HPDE6-E6E7 (cell line): ENCODE measurements around the gene C1orf185.
"Not testable (repeated sequence)": the region's sequence is repeated elsewhere in the genome, so short reads cannot be mapped to it uniquely, and the experiment has no call there.

ENCODE experiments used
- DNase-seq: peaks from one replicate; pipeline ENCODE4 v3.0.0; 2011; ENCODE audit warnings: missing footprints; ENCODE audit errors: extremely low spot score

Gene C1orf185

DNA sequence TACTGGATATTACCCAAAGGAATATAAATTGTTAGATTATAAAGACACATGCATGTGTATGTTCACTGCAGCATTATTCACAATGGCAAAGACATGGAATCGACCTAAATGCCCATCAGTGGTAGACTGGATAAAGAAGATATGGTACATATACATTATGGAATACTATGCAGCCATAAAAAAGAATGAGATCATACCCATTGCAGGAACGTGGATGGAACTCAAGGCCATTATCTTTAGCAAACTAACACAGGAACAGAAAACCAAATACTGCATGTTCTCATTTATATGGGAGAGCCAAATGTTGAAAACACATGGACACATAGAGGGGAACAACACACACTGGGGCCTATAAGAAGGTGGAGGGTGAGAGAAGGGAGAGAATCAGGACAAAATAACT is 35.7 kb downstream of the C1orf185 start:
- not testable (repeated sequence) for DNase-seq

DNA sequence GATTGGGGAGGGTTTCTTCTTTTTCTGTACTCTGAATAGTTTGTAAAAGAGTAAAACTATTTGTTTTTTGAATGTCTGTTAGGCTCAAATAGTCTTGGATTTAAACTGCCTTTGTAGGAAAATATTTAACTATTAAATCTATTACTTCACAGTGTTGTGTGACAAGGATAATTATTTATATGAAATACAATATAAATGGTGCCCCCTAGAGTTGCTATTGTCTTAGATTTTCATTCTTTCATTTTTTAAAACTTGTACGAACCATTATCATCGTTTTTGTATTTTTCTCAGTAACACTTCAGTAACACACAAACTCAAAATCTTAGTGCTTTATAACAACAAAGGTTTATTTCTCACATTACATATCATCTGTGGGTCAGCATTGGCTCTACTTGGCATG is 37.4 kb downstream of the C1orf185 start:
- DNase-seq: no peak

DNA sequence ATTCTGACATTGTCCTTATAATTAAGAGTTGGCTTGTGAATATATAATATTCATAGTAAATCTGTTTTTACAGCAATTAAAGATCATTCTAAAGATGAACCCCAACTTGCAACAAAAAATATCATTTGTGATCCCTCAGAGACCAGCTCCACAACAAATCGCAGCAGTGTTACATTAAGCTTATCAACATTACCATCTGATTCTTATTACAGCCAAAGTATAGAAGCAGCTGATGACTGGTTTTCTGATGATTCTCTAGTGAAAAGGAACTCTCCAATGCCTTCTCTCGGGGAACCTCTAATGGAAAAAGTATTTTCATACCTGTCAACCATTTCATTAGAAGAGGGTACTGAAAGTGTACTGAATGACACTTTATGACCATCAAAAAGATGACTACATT is 45.4 kb downstream of the C1orf185 start:
- no peak for DNase-seq

DNA sequence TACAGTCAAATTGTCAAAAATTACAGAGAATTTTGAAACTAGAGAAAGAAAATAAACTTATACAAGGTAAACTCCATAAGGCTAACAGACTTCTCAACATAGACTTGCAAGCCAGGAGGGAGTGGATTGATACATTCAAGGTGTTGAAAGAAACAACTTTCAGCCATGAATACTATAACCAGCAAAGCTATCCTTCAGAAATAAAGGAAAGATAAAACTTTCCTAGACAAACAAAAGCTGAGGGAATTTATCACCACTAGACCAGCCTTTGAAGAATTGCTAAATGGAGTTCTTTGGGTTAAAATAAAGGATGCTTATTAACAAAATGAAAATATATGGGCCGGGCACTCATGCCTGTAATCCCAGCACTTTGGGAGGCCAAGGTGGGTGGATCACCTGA is 52.7 kb downstream of the C1orf185 start:
- no peak for DNase-seq

DNA sequence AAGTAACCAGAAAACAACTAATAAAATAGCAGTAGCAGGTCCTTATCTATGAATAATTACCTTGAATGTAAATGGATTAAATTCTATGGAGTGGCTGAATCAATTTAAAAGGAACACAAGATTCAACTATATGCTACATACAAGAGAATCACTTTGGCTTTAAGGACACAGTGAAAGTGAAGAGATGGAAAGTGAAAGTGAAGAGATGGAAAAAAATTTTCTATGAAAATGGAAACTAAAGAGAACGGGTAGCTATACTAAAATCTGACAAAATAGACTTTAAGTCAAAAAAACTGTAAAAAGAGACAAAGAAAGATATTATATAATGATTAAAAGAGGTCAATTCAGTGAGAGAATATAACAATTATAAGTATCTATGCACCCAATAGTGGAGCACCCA is 54.7 kb downstream of the C1orf185 start:
- no peak for DNase-seq

DNA sequence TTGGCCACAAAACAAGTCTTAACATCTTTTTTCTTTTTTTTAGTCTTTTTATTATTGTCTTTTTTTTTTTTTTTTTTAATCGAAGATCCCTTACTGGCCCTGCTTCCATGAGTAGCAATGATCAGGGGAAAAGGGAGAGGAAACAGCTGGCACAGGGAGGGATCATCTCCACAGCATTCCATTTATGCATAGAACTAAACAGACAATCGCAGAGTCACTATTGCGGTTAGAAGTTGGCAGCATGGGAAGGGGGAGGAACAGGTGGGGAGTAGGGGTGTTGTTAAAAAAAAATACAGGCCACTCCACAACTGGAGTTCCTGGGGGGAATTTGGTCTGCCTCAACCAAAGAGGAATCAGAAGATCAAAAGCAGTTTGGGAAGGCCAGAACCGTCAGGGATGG is 55.4 kb downstream of the C1orf185 start:
- no peak for DNase-seq

DNA sequence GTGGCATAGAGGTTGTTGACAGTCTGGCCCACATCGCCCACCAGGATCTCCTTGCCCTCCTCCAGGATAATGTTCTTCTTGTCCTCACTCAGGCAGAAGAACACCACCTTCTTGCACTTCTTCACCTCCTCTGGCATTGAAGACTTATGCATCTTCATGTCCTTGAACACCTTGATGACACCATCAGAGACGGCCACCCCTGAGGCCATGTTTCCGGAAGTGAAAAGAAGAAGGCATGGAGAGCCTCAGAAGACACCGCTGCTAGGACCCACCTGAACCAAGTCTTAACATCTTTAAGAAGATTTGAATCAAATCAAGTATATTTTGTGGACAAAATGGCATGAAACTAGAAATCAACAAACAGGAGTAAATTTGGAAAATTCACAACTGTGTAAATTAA is 56.2 kb downstream of the C1orf185 start:
- no peak for DNase-seq

DNA sequence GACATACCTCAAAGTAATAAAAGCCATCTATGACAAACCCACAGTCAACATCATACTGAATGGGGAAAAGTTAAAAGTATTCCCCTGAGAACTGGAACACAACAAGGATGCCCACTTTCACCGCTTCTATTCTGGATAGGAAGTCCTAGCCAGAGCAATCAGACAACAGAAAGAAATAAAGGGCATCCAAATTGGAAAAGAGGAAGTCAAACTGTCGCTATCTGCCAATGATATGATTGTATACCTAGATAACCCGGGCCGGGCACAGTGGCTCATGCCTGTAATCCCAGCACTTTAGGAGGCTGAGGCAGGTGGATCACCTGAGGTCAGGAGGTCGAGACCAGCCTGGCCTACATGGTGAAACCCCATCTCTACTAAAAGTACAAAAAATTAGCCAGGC is 60.5 kb downstream of the C1orf185 start:
- DNase-seq: not testable (repeated sequence)

DNA sequence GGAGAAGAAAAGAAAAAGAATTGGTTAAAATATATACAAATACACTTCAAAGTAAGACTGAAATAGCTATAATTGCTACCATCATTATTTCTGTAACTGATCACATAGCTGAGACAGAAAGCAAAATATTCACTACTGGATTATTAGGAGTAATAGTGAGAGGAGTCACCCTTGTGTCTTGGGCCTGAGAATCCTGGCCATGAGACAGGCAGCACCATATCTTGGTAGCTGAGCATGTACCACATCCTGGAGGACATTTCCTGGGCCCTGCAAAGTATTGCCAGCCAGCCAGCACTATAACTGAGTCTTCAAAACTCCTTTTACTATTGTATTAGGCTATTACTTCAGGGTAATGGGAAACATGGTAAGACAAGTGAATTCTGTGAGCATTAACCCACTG is 63.5 kb downstream of the C1orf185 start:
- DNase-seq: no peak

DNA sequence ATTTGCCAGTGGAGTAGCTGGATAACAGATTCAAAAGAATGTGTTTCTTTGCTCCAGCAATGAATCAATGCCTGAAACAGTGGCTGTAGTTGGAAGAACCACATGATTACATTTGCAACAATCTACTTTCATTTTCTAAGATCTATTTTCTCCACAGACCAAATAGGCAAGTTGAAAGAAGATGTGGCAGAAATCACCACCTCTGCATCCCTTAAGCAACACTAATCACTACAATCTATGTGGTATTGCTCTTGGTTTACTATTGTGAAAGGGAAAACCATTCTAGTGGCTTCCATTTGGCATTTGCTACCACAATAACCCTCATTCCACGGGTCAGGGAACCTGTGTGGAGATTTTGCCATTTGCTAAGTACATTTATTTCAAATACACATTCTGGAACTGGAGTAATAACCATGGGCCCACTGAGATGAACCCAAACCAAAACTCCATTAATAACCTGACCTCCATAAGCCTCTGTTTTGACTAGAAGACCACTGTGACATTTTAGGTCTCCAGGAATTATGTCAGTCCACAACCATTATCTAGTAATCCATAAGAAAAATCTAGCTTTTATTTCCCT is 66.3 kb downstream of the C1orf185 start:
- DNase-seq: no peak

DNA sequence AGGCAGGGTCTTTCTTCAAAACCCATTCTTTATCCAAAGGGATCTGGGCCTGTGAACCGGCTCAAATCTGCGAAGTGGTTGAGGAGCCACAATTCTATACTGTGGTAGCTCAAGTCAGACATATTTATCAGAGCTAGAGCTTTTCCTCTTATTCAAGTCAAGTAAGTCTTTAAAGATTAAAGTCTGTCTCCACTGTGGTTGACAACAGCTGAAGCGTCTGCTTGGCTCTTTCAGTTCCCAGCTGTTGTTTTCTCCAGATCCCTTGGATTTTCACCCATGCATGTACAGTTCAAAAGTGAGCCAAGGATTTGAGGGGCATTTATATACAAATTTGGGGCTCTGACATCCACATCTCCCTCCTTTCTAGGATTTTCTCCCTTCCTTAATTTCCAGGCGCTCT is 66.9 kb downstream of the C1orf185 start:
- DNase-seq: no peak

DNA sequence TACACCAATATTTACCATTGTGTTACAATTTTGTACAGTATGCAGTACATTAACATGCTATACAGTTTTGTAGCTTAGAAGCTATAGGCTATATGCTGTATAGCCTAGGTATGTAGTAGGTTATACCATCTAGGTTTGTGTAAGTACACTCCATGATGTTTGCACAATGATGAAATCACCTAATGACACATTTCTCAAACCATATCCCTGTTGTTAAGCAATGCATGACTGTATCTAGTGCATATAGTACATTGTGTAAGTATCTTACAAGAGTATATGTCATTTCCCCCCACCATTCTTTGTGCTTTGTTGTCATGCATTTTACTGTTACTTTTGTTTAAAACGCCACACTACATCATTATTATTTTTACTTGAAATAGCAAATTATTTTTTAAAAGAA is 68.3 kb downstream of the C1orf185 start:
- DNase-seq: peak; percentile 48

DNA sequence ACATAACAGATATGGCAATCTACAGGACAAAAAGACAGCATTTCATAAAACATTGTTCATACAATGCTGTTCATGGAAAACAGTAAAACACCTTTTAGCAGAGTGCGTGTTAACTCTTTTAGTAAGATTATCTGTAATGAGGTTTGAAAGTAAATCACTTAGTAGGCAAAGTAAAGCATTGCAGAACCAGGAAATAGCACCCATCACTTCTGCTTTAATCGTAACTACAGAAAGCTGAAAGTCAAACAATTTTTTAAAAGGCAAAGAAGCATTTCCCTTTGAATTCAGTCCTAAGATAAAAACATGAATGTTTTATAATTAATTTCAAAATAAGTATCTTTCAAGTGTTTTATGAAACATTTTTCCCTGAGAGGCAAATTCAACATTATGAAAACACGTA is 70.8 kb downstream of the C1orf185 start:
- no peak for DNase-seq

DNA sequence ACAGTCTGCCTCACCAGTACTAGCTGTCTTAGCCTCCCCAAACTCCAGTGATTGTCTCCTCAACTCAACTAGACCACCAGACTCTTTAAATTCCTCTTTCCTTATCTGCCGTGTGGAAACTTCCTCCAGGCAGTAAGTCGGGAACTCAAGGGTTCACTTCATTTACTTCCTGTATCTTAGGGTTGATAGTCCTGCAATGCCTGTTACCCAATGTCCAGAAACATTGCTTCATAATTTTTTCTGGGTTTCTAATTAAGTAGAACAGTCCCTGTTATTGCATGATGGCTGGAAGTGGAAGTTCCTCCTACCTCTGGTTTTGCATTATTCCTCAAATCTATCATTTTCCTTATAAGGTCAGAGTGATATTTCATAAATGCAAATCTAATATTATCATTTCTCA is 73.2 kb downstream of the C1orf185 start:
- no peak for DNase-seq

DNA sequence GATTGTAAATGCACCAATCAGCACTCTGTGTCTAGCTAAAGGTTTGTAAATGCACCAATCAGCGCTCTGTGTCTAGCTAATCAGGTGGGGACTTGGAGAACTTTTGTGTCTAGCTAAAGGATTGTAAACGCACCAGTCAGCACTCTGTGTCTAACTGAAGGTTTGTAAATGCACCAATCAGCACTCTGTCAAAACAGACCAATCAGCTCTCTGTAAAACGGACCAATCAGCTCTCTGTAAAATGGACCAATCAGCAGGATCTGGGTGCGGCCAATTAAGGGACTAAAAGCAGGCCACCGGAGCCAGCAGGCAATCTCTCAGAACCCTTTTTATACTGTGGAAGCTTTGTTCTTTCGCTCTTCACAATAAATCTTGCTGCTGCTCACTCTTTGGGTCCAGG is 76.0 kb downstream of the C1orf185 start:
- DNase-seq: not testable (repeated sequence)

DNA sequence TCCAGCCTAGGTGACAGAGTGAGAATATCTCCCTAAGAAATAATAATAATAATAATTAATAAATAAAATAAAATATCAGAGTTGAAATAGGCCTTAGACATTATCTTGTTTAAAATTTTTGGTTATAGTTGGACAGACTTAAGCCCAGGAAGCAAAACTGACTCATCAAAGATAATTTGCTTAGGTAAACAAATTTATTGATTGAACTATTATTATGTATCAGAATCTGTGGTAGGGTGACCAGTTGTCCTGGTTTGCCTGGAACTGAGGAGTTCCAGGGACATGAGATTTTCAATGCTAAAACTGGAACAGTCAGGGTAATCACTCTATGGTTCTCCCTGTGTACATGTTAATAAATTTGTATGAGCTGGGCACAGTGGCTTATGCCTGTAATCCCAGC is 86.2 kb downstream of the C1orf185 start:
- no peak for DNase-seq

DNA sequence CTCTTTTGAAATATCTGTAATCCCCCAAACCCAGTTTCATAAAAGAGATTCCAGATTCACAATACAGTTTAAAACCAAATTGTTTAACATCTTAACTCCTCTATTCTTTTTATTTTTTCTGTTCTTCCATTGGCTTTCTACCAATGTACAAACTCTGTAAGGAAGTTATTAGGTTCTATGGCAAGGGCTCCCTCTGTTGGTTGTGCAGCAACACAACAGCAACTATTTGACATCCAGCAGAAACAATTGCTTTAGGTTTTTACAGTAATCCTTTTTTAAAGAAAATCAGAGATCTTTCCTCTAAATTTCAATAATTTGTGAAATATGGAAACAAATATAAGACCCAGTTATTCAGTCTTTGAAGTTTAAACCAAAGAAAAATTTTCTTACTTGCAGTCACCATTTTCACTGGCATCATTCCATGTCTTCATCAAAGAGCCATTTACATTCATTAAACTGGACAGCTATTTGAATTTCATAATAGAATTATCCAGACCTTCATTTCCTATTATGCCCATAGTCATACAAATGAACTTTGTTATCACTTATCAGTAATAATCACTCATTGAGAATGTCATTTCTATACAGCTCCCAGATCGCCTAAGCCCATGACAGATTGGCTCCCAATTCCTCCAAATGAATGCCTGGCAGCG is 87.5 kb downstream of the C1orf185 start:
- peak; percentile 54 for DNase-seq

DNA sequence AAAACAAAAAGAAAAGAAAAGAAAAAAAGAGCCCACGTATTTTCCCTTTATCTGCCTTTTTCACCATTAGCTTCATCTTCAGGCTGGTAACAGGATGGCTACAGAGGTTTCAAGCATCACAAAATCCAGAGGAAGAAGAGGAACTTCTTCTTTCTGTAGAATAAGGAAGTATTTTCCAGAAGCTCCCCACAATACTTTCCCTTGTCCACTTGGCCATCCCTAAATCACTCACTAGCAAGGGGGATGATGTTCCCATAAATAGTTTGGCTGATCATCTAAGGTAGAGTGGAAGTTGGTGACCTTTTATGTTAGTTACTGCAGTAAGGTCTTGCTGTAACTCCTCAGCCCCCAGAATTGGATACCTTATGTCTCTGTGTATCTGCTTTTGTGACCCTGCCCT is 88.9 kb downstream of the C1orf185 start:
- DNase-seq: no peak

DNA sequence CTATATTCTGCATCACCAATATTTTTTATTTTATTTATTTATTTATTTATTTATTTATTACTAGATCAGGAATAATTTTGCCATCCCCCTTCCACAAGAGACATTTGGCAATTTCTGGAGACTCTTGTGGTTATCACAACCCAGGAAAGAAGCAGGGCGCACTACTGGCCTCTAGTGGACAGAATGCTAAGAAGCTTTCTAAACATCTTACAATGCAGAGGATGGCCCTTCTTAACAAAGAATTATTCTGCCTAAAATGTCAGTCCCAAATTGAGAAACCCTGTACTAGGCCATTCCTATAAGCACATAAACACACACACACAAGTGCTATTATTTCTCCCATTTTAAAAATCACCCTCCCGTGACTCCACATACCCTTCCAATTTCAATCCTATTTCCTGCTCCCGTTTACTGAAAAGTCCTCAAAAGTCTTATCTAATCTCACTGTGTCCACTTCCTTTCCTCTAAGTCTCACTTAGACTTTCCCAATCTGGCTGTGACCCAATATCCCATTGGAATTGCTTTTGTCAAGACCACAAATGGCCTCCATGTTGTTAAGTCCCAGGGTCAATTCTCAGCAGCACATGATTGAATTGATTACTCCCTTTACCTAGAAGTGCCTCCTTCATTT is 90.3 kb downstream of the C1orf185 start:
- DNase-seq: peak; percentile 38

DNA sequence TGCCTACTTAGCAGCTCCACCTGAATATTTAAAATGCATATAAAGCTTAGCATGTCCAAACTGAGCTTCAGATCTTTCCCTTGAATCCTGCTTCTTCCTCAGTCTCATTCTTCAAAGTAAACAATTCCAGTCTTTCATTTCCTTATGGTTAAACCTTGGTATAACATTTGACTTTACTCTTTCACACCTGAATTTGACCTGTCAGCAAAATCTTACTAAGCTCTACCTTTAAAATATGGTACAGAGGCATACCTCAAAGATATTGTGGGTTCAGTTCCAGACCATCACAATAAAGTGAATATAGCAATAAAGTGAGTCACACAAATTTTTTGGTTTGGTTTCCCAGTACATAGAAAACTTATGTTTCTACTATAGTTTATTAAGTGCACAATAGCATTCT is 91.5 kb downstream of the C1orf185 start:
- no peak for DNase-seq
